NCI-H1930 (cell line): ENCODE measurements around the gene CACNA2D3.
"Not testable (repeated sequence)": the region's sequence is repeated elsewhere in the genome, so short reads cannot be mapped to it uniquely, and the experiment has no call there.

Experiments used
- DNase-seq, 2 experiments: peaks; one replicate each; lab custom pipeline; 2025; lab: John Stamatoyannopoulos, UW

CACNA2D3 gene

DNA sequence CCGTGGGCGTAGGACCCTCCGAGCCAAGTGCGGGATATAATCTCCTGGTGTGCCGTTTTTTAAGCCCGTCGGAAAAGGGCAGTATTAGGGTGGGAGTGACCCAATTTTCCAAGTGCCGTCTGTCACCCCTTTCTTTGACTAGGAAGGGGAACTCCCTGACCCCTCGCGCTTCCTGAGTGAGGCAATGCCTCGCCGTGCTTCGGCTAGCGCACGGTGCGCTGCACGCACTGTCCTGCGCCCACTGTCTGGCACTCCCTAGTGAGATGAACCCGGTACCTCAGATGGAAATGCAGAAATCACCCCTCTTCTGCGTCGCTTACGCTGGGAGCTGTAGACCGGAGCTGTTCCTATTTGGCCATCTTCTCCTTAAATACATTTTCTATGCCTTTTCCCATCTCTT, 342.2 kb downstream of the CACNA2D3 start:
- not testable (repeated sequence) for DNase-seq

DNA sequence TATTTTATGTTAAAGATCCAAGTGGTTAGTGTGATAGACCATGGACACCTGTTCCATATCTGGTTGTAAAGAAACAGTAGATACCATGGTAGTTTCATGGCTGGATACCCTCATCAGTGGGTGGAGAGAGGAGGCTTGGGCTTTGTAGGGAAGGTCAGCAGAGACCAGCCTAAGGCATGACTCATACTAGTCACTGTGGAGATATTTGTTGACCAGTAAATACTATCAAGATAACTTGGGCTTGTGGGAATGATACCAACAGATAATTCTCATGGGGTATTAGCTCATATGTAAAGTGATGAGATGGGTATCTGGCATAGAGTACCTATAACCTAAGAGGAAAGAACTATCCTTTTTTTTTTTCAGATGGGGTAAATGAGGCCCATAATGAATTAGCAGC, 354.5 kb downstream of the CACNA2D3 start:
- no peak for DNase-seq

DNA sequence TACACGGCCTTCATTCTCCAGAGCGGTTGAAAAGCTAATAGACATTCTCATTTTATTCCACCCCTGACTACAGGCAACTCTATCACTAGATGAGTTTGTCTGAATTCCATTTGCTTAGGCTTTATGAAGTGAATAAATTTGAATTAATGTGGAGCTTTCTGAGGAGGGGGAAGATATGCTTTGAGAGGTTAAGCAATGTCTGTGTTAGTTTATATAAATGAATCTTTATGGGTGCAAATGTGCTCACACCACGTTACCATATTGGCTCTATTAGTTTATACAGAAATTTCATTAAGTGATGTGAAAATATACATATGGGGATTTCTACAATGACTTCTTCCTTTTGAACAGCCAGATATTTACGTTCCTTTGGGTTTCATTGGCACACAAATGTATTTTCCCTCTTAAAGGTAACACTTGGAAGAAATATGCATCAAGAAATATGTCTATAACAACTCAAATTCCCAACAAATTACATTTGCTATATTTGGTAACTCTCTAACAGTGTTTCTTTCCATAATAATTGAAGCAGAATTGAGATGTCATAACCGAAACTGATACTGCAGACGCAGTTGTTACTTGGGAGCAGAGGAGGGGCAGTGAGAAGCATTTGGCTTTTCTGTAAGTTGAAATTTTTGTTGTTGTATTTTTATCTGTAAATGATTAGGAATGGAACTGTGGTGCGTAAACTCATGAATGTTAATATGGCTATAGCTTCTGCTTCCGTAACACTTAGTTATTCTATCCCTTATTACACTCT, 359.4 kb downstream of the CACNA2D3 start:
- no peak for DNase-seq

DNA sequence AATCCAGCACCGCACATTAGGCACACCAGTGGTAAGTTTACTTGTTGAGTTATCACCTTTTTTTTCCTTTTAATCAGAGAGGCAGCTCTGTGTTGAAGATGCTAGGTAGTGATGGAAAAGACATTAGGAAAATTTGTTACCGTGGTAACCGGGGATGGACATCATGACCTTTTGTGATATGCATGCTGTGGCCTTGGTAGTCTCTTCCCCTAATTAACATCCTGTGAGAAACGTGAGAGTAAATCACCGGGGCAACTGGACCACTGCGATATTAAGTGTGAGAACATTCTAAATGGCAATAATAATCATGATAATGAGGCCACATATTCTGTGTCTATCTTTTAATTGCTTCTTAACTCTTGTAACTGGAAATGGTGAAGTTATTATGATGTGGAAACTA, 362.0 kb downstream of the CACNA2D3 start:
- no peak for DNase-seq

DNA sequence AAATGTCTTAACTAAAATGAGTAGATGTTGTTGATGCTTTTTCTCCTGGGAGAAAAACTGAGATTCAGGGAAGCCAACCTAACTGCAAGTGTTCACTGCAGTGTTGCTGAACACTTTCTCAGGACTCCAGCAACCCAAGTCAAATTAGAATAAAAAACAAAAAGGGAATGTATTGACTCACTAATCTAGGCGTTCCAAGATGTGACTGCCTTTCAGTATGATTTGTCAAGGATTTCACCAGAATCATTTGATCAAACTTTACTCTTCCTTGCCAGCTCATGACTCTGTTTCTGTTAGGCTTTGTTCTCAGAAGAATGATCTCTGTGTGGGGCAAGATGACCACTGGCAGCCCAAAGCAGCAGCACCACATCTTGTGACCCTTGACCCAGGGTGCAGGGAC, 364.0 kb downstream of the CACNA2D3 start:
- DNase-seq, result no peak

DNA sequence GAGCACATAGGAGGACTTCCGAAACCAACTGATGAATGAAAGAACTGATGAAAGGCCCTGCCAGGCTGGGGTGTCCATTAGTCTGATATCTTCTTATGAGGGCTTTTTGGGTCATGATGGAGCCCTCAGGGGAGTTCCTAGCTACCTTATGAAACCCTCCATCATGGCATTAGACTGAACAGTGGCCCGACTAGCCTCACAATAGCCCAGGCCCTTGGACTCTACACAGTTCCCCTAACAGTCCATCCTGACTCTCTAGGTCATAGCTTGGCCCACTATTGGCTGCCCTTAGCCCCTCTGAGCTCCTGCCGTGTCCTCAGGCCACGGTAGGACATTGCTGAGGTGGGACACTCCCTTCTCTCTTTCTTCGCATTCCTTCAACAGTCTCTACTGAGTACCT, 365.9 kb downstream of the CACNA2D3 start:
- no peak for DNase-seq

DNA sequence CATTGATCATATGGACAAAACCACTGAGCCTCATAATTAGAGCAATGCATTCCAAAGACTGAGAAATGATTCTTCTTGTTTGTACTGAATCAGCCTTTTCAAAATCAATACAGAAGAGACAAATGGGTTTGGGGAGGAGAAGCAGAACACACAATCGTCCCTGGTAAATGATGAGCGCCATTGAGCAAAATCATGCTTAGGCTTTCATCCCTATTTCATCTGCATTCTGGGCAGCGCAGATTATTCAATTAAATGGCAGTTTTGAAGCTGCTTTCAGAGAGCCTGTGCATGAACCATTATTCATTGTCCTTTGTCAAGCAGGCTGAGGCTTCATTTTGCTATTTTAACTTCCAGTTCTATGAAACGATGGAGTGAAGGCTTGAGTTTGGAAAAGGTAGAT, 371.9 kb downstream of the CACNA2D3 start:
- no peak for DNase-seq

DNA sequence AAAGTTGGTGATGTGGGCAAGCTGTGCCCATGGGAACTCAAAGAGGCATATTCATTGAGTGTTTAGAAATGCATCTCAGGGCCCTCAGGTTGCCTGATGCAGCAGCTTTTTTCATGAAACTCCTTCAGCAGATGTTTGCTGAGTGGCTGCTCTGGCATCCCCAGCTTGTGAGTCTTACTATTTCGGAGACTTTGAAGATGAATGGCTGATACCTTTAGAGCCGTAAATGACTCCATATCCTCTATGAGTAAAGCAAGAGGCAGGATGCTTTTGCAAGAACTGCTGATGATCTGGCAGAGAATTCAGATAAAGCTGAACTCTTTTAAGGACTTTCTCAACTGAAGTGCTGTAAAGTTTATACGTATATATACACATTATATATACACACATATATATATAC, 384.3 kb downstream of the CACNA2D3 start:
- no peak for DNase-seq

DNA sequence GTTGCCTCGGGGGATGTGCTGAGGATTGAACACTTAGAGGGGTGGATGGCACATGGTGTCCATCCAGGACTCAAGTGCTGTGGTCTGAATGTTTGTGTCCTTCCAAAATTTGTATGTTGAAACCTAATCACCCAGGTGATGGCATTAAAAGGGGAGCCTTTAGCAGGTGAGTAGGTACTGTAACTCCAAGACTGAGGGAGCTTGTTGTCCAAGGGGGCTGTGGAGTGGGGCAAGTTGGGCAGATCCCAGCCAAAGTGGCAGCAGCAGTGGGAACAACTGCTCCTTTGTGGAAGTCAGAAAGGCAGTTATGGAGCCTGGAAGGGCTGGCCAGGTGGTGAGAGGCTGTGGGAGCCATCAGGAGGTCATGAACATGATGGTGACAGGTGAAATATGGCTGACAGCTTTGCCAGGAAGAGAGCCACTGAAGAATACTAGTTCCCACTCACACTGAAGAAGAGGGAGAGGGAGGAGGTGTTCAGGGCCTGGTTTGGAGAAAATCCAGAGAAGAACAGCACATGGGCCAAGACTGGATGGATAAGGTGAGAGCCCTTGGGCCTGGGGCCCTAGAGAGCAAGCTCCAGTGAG, 385.6 kb downstream of the CACNA2D3 start:
- DNase-seq, result no peak

DNA sequence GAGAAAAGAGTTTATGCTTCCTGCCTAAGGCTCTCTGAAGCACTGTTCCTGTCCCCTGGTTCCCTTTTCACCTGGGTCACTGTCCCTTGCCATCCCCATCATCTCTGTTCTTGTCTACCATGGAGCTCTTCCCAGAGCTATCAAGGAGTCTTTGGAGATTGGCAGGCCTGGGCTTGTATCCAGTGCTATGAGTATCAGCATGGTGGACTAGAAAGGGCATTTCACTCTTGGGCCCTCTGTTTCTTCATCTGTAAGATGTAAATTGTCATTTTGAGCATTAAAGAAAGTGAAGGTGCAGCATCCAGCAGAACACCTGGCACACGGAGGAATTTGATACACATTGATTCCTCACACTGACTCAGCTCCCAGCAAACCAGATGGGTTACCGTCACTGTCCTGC, 388.2 kb downstream of the CACNA2D3 start:
- DNase-seq, result no peak

DNA sequence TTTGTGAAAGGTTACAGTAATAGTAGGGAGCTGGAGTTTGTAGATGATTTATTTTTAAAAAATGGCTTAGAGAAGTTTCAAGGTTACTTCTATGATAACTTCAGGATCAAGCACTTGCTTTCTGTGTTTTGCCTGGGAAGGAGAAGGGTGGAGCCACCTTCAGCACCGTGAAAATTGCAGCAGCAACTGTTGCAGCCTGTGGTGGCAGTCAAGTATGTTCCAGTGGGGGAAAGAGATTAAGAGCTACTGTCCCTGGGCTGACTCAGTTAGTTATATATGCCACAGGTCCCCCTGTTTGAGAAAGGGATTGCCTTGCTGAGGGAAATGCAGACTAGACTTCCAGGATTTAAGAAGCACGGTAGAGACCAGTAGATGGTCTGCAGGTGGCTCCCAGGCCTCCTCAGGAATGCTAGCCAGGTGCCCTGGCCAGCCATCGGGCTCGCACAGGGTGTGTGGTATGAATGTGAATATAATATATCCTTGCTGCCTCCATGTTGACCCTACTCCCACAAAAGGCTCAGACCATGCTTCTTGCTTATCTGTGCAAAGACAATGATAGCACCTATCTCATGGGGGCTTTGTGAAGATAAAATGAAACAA, 389.5 kb downstream of the CACNA2D3 start:
- no peak for DNase-seq

DNA sequence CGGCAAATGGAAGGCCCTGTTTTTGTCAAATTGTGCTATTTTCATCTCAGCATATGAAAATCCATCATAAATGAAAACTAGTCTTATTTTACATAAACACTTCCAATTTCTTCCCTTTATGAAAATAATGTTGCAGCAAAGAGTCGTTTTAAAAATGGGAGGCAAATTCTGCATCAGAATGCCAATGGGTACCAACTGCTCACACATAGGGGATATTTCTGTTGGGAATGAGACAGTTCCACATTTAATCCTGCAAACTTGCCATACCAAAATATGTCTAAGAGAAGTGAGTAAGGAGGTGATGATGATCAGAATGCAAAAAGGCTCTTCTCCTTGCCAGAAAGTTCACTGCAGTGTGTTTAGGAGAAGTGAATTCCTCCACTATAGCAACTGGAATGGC, 391.7 kb downstream of the CACNA2D3 start:
- no peak for DNase-seq

DNA sequence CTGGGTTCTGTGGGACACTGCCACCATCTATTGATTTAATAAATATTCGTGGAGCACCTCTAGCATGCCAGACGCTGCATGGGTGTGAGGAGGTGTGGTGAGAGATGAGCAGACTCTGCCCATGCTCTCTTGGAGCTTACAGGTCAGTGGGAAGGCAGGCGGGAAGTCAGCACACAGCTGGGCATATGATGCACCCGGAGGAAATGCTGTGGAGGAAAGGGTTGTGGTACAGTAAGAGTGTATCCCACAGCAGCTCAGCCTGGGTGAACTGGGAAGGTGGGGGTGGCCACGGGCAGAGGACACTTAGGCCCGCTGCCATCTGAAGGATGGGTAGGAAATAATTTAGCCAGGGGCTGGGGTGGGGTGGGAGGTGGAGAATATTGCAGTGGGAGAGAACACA, 392.1 kb downstream of the CACNA2D3 start:
- DNase-seq, result no peak

DNA sequence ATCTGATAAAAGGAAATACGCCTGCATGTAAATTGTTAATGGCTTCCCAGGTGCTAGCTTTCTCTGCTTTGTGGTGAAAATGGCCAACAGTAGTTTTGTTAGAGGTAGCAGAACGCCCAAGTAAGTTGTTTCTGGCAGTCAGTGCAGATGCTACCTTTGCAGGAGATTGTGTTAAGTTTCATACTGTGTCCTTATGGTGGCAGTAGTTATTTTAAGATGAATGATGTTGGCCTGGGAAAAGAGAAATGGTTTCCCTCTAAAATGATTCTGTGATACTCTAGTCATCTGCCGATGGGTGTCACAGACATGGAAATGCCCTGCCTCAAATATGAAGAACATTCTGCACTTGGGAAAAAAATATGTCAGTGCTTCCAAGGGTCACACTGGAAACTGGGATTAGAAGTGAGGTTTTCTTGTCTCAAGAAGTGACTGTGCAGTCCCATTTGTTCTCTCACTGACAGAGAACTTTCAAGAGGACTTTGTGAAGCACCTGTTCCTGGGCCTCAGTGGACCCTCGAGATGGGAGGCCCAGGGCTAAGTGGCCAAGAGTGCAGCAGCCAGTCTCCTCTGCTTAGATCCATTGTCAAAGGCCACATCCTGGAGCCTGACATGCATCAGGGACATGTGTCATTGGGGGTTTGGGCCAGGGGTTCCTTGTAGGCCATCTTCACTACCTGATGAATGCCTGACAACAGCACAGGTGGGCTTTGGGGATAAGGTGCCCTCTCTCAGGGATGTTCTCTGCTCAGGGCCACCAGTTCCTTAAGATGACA, 393.3 kb downstream of the CACNA2D3 start:
- no peak for DNase-seq

DNA sequence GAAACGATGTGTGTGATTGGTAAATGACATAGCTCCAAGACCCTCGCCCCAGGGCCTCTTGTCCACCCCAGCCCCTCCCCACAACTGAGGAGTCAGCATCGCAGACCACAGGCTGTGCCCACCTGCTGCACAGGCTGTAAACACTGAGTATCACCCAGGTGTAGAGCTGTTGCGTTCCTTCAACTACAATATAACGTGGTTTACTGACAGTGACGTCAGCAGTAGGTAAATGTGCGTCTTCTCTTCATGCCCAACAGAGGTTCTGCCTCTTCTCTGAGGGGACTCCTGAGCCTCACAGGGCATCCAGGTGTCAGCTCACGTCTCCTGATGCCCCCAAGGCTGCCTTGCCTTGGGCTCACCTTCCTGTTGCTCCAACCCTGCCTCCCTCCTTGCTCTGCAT, 395.1 kb downstream of the CACNA2D3 start:
- DNase-seq, result no peak

DNA sequence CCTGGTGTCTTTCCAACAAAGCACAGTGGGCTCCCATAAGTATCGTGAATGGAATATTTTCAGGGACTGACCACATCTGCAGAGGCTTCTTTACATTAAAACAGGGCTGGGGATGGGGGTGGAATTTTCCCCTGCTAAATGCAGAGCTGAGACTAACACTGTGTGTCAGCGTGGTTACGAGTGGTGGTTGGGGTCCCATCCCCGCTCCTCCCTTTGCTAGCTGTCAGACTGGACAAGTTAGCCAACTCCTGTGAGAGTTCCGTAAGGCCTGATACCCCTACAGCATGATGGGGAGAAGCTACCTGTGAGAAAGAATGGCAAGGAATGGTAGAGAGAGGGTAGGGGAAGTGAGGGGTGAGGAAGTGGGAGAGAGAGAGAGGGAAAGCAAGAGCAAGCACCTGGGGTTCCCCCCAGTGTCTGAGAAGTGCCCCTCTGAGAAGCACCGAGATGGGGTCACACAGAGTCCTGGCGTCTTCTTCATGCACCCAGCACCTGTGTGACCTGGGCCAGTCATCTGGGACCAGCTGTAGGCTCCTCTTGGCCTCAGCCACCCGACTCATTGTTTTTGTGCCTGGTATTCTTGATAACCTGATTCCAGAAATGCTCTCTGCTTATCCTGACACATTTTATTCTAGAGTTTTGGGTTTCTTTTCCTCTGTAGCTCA, 395.8 kb downstream of the CACNA2D3 start:
- DNase-seq, result no peak

DNA sequence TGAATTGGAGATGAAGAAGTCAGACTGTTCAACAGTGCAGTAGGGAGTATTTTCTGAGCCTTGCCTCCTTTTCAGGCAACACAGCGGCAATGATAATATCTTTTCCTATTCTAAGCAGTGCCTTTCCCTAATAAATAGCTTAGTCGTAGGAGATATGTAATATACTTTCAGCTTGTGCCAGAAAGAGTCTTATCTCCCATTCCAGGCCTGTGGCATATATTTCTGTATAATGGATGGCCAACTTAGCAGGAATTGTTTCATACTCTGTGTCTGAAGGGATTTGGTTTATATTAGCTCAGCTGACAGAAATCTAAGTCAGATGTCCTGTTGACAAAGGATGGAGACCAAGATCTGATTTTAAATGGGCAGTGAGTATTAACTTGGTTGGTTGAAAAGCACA, 397.1 kb downstream of the CACNA2D3 start:
- DNase-seq, result no peak

DNA sequence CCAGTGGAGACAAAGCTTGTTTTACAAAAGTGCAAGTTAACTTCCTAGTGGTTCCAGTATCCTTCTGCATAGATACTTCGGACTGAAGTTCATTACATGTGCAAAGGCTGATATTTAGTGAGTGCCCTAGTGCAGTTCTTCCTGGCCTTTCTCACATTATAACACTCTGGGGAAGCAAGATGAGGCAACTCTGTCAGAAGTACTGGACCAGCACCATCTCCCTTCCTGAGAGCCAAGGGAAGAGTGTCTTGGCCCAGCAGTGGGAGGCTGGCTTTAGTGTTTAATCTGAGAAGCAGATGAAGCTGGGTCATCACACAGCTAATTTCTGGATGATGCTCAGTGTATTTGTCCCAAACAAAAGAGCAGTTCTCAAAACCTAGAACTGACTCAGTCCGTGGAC, 397.7 kb downstream of the CACNA2D3 start:
- DNase-seq, result no peak

DNA sequence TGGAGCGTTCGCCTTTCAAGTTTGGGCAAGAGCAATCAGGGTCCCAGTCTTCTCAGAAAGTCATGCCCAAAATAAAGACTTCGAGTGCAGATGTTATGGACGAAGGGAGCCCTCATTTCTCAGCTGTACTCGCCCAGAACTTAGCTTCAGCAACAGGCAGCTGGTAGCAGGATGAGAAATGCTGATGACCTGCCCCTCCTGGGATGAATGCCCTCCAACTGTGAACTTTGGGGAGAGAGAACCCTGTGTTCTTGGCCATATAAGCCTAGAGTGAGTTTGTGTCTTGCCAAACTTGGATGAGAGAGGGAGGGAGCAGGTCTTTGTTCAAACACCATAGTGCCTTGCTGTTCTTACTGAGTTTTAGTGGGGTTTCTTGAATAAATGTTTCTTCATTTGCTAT, 405.2 kb downstream of the CACNA2D3 start:
- no peak for DNase-seq

DNA sequence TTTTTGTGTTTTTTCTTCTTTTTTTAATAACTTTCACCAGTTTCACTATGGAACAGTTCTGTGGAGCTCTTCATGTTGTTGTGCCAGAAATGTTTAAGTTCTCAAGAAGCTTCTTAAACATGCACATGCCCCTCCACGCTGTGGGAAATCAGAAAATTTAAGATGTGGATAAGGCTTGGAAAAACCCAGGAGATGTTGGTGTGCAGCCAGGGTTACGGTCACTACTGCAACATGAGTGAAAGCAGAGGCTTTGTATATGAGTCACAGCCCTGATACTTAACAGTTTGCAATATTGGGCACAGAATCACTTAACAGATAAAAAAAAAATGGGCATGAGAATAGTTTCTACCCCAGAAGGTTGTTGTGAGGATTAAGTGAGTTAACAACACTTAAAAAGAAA, 405.6 kb downstream of the CACNA2D3 start:
- no peak for DNase-seq

DNA sequence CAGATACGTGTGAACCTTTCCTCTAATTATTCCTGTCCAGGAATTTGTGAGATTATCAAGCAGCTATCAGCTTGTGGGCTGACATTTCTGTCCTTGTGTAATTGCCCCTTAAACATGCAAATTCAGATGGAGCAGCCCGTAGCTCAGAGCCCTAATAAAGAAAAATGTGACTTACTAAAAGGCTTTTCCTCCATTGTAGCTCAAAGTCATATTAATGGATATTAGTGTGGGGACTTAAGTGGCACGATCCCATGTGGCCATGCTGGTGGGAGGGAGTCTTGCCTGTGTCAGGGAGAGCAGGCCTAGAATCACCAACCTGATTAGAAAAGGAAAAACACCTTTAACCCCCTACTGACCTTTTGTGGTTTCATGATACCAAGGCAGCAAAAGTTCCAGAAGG, 406.3 kb downstream of the CACNA2D3 start:
- no peak for DNase-seq

DNA sequence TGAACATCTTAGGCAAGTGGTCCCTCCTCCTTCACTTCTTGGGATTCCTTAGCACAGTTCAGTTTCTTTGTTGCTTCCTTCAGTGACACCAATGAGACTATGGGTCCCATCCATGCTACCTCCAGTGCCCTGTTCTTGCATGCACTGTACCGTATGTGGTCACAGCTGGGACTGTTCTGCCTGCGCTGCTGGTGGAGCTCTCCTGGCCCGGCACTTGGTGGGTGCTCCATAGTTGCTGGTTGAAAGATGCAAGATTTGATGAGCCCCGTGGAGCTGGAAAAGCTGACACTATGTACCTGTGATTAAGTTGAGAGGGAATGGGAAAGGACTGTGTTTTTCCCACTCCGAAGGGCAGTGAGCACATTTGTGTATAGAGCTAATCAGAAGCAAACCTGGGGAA, 407.7 kb downstream of the CACNA2D3 start:
- no peak for DNase-seq
